BLaER1 treated with 17β-estradiol and CSF1 and Interleukin-3, amounts not matched to agents 10 nM and 100 nM (cell line): ENCODE data around the gene HM13.
"Not testable (repeated sequence)": the region's sequence is repeated elsewhere in the genome, so short reads cannot be mapped to it uniquely, and the experiment has no call there.

ENCODE experiments used
- H3K27ac ChIP-seq, 11 experiments: shearing (Covaris generic); formaldehyde crosslinking; 2 replicates each; pipeline ENCODE4 v1.8.1; 2022
- H3K27me3 ChIP-seq, 11 experiments: shearing (Covaris generic); formaldehyde crosslinking; 2 replicates each; pipeline ENCODE4 v1.8.1; 2022
- H3K36me3 ChIP-seq, 11 experiments: shearing (Covaris generic); formaldehyde crosslinking; 2 replicates each; pipeline ENCODE4 v1.8.1; 2022
- H3K4me1 ChIP-seq, 10 experiments: shearing (Covaris generic); formaldehyde crosslinking; 2 replicates each; pipeline ENCODE4 v1.8.1; 2022
- H3K4me2 ChIP-seq, 11 experiments: shearing (Covaris generic); formaldehyde crosslinking; 2 replicates each; pipeline ENCODE4 v1.8.1; 2022
- H3K4me3 ChIP-seq, 10 experiments: shearing (Covaris generic); formaldehyde crosslinking; 2 replicates each; pipeline ENCODE4 v1.8.1; 2022
- H3K9ac ChIP-seq, 11 experiments: shearing (Covaris generic); formaldehyde crosslinking; 2 replicates each; pipeline ENCODE4 v1.8.1; 2022
- H3K9me3 ChIP-seq, 11 experiments: shearing (Covaris generic); formaldehyde crosslinking; replicated peaks in 1 of 11; 2 replicates each; pipeline ENCODE4 v1.8.1; 2022
- H4K20me1 ChIP-seq, 11 experiments: shearing (Covaris generic); formaldehyde crosslinking; 2 replicates each; pipeline ENCODE4 v1.8.1; 2022
- Cebpa-rat ChIP-seq, 11 experiments: shearing (Covaris generic); IDR thresholded peaks; 2 replicates each; pipeline ENCODE4 v1.8.1; 2022

Gene HM13

DNA sequence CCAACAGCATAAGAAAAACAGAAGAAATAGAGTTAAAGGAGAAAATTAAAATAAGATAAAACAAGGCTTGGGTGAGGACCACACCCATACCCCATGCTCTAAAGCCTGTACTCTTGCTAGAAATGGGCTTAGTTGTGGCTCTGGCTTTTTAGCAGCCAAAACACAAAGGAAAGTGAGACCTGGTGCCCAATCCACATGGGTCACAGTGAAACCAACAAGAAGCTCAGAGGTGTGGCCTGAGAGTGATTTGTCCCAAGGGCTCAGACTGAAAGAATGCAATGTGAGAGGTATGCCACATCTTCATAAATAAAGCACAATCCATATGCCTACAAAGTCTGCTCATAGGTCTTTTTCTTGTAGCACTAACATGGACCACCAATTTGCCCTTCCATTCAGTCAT lies 21.1 kb downstream of the HM13 start:
- H3K36me3 ChIP-seq: peaks cover 97 to 100% (median 100%) of the 10 kb centered on the region in 11 experiments
- no peak overlapping the region for H3K9ac ChIP-seq
- H3K4me3 ChIP-seq: no peak overlapping the region
- H3K27me3 ChIP-seq: no peaks in the 10 kb centered on the region
- no peak overlapping the region for H3K27ac ChIP-seq
- H3K4me2 ChIP-seq: no peak overlapping the region; a peak in 1 of 22 replicates
- H3K9me3 ChIP-seq: no peaks in the 10 kb centered on the region
- TF ChIP-seq Cebpa-rat (IDR thresholded peaks at IDR 0.05): no peak
- peaks cover 41 to 97% (median 88%) of the 10 kb centered on the region in 11 experiments; a peak in 21 of 22 replicates for H4K20me1 ChIP-seq
- H3K4me1 ChIP-seq: peaks cover 18 to 42% (median 22%) of the 10 kb centered on the region in 10 experiments

- no peaks in the 10 kb centered on the region for H3K27me3 ChIP-seq
Measured at GRCh38 chr20:31536575-31536974, 22.3 kb downstream of the HM13 start.

GRCh38 chr20:31537116-31537871 lies 23.1 kb downstream of the HM13 start:
- peaks cover 42 to 95% (median 84%) of the 10 kb centered on the region in 11 experiments; a peak in 21 of 22 replicates for H4K20me1 ChIP-seq
- no peaks in the 10 kb centered on the region for H3K9me3 ChIP-seq
- no peaks in the 10 kb centered on the region for H3K27me3 ChIP-seq
- H3K4me2 ChIP-seq: peak overlapping the region; percentile 3 to 78 (median 55)
- peaks cover 26 to 59% (median 37%) of the 10 kb centered on the region in 10 experiments for H3K4me1 ChIP-seq
- no peak overlapping the region for H3K4me3 ChIP-seq
- no peak for TF ChIP-seq Cebpa-rat (IDR thresholded peaks at IDR 0.05)
- H3K9ac ChIP-seq: peak overlapping the region in 5 of 11 experiments; percentile 24 to 36 (median 29); a peak in 5 of 22 replicates
- peaks cover 88 to 100% (median 98%) of the 10 kb centered on the region in 11 experiments for H3K36me3 ChIP-seq
- peak overlapping the region in 8 of 11 experiments; percentile 4 to 53 (median 23); a peak in 12 of 22 replicates for H3K27ac ChIP-seq

More at GRCh38 chr20:31536575-31536974, 22.3 kb downstream of the HM13 start:
- Histone ChIP-seq H3K27ac (no peak overlapping the region), H3K9me3 (no peaks in the 10 kb centered on the region), H3K4me3 (no peak overlapping the region), H3K4me2 (peak overlapping the region; percentile 3 to 78 (median 55); a peak in 13 of 22 replicates), H3K9ac (0 out of 22 replicates have a peak overlapping the region, but pooled peaks of 1 of the 11 experiments have one; percentile 32), H3K4me1 (peaks cover 19 to 52% (median 30%) of the 10 kb centered on the region in 10 experiments), H4K20me1 (peaks cover 38 to 94% (median 84%) of the 10 kb centered on the region in 11 experiments; a peak in 21 of 22 replicates), H3K36me3 (peaks cover 95 to 100% (median 99%) of the 10 kb centered on the region in 11 experiments)
- no peak for TF ChIP-seq Cebpa-rat (IDR thresholded peaks at IDR 0.05)

GRCh38 chr20:31537890-31538289 lies 23.6 kb downstream of the HM13 start:
- H3K36me3 ChIP-seq: peaks cover 84 to 100% (median 98%) of the 10 kb centered on the region in 11 experiments
- H3K27me3 ChIP-seq: no peaks in the 10 kb centered on the region
- peak overlapping the region; percentile 3 to 78 (median 55); a peak in 21 of 22 replicates for H3K4me2 ChIP-seq
- peaks cover 44 to 95% (median 84%) of the 10 kb centered on the region in 11 experiments; a peak in 21 of 22 replicates for H4K20me1 ChIP-seq
- no peaks in the 10 kb centered on the region for H3K9me3 ChIP-seq
- peak overlapping the region in 9 of 11 experiments; percentile 4 to 53 (median 27); a peak in 14 of 22 replicates for H3K27ac ChIP-seq
- no peak for TF ChIP-seq Cebpa-rat (IDR thresholded peaks at IDR 0.05)
- peak overlapping the region in 5 of 11 experiments; percentile 24 to 36 (median 29); a peak in 5 of 22 replicates for H3K9ac ChIP-seq
- no peak overlapping the region for H3K4me3 ChIP-seq
- peaks cover 29 to 65% (median 43%) of the 10 kb centered on the region in 10 experiments for H3K4me1 ChIP-seq

GRCh38 chr20:31538326-31538725 lies 24.1 kb downstream of the HM13 start:
- Histone ChIP-seq H3K27ac (peak overlapping the region in 6 of 11 experiments; percentile 4 to 53 (median 32); a peak in 8 of 22 replicates), H3K4me3 (no peak overlapping the region), H4K20me1 (peaks cover 44 to 93% (median 83%) of the 10 kb centered on the region in 11 experiments; a peak in 21 of 22 replicates), H3K9me3 (no peaks in the 10 kb centered on the region), H3K4me2 (peak overlapping the region in 8 of 11 experiments; percentile 38 to 78 (median 62); a peak in 10 of 22 replicates), H3K27me3 (no peaks in the 10 kb centered on the region), H3K4me1 (peaks cover 29 to 70% (median 44%) of the 10 kb centered on the region in 10 experiments), H3K36me3 (peaks cover 83 to 100% (median 98%) of the 10 kb centered on the region in 11 experiments), H3K9ac (peak overlapping the region in 4 of 11 experiments; percentile 24 to 36 (median 29); a peak in 2 of 22 replicates)
- no peak for TF ChIP-seq Cebpa-rat (IDR thresholded peaks at IDR 0.05)

DNA sequence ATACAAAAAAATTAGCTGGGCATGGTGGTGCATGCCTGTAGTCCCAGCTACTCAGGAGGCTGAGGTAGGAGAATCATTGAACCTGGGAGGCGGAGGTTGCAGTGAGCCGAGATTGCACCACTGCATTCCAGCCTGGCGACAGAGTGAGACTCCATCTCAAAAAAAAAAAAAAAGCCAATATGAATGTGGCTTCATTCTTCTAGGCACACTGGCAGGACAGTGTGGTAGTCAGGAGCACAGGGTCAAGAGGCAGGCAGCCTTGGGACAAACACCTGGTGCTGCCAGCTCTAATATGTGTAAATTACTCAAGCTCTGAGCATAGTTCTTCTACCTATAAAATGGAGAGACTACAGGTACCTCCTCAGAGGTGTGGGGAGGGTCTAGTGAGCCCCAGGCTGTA lies 25.4 kb downstream of the HM13 start:
- H3K27me3 ChIP-seq, H3K4me2 ChIP-seq, H3K9me3 ChIP-seq, H3K27ac ChIP-seq, H3K9ac ChIP-seq, H3K4me3 ChIP-seq: not testable (repeated sequence)
- Histone ChIP-seq H3K4me1 (peaks cover 29 to 83% (median 44%) of the 10 kb centered on the region in 10 experiments), H3K36me3 (peaks cover 74 to 100% (median 97%) of the 10 kb centered on the region in 11 experiments), H4K20me1 (peaks cover 37 to 91% (median 70%) of the 10 kb centered on the region in 11 experiments; a peak in 20 of 22 replicates)

DNA sequence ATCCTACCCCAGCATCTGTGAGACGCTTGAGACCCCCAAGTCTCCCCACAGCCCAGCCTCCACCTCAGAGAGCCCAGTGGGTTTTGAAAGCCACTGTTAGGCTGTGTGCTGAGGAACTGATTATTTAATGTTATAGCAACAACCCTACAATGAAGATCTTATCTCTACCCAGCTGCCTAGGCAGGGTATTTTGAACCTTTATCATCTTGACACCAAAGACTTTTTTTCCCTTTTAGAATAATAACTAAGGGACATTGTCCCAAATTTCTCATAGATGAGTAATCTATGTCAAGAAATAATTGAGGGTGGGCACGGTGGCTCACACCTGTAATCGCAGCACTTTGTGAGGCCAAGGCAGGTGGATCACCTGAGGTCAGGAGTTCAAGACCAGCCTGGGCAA lies 26.2 kb downstream of the HM13 start:
- no peaks in the 10 kb centered on the region for H3K9me3 ChIP-seq
- peaks cover 75 to 100% (median 97%) of the 10 kb centered on the region in 11 experiments for H3K36me3 ChIP-seq
- no peak for TF ChIP-seq Cebpa-rat (IDR thresholded peaks at IDR 0.05)
- H4K20me1 ChIP-seq: peaks cover 33 to 88% (median 64%) of the 10 kb centered on the region in 11 experiments; a peak in 20 of 22 replicates
- H3K27me3 ChIP-seq: no peaks in the 10 kb centered on the region
- H3K27ac ChIP-seq: no peak overlapping the region
- H3K4me3 ChIP-seq: no peak overlapping the region
- H3K4me2 ChIP-seq: no peak overlapping the region; a peak in 1 of 22 replicates
- no peak overlapping the region for H3K9ac ChIP-seq
- H3K4me1 ChIP-seq: peaks cover 29 to 88% (median 44%) of the 10 kb centered on the region in 10 experiments

- Histone ChIP-seq H3K4me2 (peak overlapping the region; percentile 7 to 84 (median 69); a peak in 21 of 22 replicates), H3K27ac (peak overlapping the region in 7 of 11 experiments; percentile 12 to 63 (median 30); a peak in 11 of 22 replicates), H3K9ac (peak overlapping the region in 9 of 11 experiments; percentile 6 to 50 (median 35); a peak in 12 of 22 replicates), H3K4me3 (peak overlapping the region in 1 of 10 experiments; percentile 39; a peak in 1 of 20 replicates), H3K36me3 (peaks cover 65 to 100% (median 97%) of the 10 kb centered on the region in 11 experiments), H3K27me3 (no peaks in the 10 kb centered on the region), H3K4me1 (peaks cover 20 to 84% (median 40%) of the 10 kb centered on the region in 10 experiments), H3K9me3 (no peaks in the 10 kb centered on the region), H4K20me1 (peaks cover 18 to 69% (median 44%) of the 10 kb centered on the region in 11 experiments; a peak in 17 of 22 replicates)
- no peak for TF ChIP-seq Cebpa-rat (IDR thresholded peaks at IDR 0.05)
Measured at GRCh38 chr20:31542201-31542842, 28.1 kb downstream of the HM13 start.
